Left kidney (tissue), 2 donors: ENCODE data around the gene HDAC5. TPM values are rescaled to one million over a fixed set of nuclear protein-coding genes. Genes with fewer than 3 reads are reported as not detected.

Experiments
- DNase-seq: peaks from one replicate; pipeline ENCODE4 v3.0.0-alpha.2; 2013
- polyA plus RNA-seq: library from polyadenylated mRNA; unstranded; fragments of 120-200 nt; gene quantifications from one replicate; pipeline ENCODE4 v1.2.1, GENCODE V29; 2013; ENCODE audit not compliant: insufficient read length

The HDAC5 gene
- polyA plus RNA-seq, 1 donor = 44.7 TPM

DNA sequence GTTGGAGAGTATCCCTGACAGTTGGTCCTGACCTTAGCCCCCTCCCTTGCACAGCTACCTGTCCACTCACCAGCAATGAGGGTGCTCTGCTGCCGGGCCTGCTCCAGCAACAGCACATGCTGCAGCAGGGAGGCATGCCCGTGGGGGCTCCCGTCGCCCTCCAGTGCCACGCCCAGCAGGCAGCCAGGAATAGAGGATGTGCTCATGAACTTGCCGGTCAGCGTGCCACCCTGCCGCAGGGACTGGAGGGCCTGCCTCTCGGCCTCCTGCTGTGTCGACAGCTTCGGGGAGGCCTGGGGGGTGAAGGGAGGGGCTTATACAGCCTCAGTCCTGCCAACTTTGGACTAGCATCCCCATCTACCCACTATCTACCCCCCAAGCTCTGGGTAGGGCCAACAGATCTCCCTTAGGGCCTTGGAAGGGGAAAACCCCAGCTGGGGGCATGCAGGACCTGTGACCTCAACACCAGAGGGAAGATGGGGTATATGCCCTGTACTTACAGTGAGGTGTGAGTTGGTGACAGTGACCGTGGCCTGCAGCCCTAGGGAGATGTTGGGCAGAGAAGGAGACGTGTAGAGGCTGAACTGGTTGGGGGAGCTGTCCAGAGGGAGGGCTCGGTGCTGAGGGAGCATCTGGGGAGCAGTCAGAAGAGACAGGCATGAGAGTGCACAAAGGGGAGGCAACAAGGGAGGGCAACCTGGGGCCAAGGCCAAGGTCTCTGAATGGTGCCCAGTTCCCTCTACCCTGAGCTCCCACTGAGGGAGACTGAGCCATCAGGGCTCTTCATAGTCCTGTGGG lies 32.0 kb downstream of the HDAC5 start:
- no peak for DNase-seq

DNA sequence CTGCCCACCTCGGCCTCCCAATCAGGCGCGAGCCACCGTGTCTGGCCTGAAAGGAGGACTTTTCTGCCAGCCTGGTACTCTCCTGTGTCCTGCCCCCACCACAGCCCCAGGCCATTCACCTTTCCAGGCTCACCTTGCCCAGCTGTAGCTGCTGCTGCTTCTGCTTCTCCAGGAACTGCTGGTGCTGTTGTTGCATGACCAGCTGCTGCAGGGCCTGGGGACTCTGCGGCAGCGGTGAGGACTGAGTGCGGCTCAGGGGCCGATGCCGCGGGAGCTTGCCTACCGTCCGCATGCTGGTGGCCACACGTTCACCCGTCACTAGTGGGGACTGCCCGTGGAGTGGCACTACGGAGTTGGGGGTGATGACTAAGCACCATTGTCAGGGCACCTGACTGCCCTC lies 35.2 kb downstream of the HDAC5 start:
- DNase-seq = no peak

DNA sequence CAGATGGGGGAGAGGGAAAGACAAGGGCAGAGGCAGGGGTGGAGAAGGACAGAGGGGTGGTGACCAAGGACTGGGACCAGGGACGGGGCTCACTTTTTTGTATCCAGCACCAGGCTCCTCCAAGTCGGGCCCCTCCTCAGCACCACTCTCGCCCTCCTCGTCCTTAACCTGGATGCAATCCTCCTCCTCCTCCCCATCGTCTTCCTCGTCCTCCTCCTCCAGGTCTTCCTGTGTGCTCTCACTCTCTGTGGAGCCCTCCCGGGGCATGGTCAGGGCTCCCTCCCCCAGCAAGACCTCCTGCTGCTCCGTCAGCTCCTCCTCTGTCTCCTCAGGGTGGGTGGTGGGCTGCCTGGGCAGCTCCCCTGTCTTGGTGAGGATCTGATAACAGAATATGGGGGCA lies 36.1 kb downstream of the HDAC5 start:
- DNase-seq = no peak

DNA sequence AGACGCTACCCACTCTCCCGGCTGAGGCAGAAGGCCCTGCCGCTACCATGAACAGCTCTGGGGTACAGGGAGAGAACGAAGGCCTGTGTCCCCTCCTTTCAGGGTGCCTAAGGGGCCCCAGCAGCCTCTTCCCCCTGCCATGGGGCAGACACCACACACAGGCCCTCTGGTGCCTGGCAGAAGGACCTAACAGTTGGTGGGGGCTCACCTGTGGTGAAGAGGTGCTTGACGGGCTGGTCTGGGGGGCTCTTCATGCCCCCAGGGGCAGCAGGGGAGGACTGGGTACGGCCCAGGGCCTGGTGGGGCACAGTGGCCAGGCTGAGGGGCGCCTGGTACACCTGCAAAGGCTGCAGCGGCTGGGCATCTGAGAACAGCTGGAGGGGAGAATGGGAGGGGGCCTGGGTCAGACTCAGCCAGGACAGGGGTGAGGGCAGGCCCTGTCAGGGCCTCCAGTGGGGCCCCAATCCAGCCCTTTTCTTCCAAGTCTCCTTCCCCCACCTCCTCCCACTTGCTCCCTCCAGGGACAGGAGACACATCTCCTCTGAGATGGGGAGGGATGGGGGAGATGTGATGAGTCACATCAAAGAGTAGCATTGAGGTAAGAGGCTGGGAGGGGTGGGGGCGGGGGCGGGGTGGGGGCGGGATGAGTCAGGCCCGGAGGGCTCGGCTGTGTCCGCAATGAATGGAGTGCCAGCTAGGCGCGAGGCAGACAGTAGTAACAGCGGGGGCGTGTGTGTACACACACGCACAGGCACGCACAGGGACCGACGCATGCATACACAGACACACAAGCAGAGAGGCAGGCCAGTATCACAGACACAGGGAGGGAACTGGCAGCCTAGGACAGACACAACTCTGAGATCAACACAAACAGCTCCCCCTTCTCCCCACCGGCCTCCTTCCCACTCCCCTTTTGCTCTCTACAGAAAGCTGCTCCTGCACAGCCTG lies 36.8 kb downstream of the HDAC5 start:
- DNase-seq = no peak

DNA sequence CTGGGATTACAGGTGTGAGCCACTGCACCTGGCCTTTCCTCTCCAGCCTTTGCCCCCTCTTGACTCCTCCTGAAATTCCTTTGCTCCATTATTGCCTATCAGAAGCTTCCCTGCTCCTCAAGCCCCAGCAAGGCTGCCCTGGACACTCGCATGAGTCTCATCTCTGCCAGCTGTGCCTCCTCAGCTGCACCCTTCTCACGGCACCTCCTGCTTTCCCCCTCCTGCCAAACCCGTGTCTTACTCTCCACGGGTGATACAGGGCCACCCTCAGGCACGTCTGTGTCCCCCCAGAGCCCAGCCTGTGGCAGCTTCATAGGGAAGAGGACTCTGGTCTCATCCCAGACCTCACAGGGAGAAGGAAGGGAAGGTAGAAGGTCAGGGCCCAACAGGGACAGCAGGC lies 37.5 kb downstream of the HDAC5 start:
- DNase-seq = no peak

DNA sequence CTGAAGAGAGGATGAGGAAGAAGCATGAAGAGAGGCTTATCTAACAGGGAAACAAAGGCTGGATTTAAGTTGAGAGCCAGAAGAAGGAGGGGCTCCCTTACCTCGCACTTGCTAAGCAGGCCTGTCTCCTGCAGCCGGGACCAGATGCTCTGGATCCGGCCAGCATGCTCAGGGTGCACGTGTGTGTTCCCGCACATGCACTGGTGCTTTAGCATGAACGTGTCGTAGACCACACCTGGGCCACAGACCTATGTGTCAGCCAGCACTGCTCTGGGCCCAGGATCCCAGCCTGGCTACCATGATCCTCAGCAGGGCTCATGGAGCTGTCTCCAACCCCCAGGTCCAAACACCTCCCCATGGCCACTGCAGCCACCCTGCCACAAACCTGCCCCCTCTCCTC lies 38.5 kb downstream of the HDAC5 start:
- DNase-seq = no peak

DNA sequence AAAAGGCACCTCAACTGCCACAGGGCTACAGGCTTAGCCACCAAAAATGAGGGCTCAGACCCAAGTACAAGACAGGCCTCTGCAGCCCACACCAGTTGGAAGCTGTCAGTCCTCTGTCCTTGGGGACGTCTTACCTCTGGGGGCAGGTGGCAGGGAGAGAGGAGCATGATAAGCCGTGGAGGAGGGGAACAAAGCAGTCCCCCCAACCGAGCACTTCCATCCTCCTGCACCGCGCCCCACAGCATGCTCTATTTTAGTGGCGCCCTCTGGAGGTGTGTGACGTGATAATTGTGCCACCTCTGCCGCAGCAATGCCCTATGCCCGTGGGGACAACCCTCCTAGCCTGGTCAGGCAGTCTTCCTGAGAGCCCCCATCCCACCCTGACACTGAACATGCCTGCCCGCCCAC lies 39.3 kb downstream of the HDAC5 start:
- DNase-seq = no peak

DNA sequence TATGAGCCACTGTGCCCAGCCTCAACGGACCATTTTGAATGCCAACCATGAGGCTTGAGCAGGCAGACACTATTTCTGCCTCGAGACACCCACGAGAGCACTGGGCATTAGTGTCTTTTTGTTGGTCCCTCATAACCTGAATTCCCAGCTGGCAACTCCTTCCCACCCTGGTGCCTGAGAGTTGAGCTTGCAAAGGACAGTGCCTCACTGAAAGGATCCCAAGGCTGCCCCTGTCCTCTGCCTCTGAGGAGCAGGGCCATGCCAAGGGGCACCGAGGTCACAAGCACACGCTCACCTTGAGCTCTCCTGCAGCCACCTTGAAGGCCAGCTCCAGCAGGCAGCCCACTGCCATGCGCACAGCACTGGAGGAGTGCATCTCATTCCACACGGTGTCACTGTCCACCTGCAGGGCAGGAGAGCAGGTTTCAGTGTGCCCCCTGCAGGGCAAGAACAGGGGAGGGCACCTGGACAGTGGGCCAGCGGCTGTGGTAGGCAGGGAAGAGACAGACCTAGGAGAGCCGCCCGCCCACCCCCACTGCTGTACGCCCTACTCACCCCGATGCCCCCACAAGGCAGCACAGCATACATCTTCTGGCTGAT lies 40.1 kb downstream of the HDAC5 start:
- no peak for DNase-seq

DNA sequence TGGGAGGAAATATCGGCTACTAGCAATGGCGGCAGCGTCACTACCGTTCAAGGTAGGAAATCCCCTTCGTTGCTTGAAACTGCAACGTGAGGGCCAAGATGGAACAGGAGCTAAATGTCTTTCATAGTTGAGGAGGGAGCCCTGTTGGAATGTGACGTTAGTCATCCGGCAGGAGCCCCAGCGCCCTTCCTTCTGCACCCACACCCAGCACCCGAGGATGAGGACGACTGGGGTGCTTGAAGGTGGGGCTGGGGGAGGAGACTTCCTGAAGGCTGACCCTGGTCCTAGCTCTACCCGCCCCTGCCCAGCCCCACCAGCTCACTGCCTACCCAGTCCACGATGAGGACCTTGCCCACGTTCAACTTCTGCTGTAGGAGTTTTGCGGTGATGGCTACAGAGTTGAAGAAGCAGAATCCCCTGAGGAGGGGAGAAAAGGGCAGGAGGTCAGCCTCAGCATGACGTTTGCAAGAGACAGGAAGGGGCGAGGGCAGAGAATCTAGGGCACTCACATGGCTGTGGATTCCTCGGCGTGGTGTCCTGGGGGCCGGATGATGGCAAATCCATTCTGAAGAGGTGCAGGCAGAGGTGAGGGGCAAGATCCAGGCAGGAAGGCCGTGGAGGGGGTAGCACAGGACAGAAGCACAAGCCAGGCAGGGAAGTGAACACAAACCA lies 41.0 kb downstream of the HDAC5 start:
- no peak for DNase-seq

DNA sequence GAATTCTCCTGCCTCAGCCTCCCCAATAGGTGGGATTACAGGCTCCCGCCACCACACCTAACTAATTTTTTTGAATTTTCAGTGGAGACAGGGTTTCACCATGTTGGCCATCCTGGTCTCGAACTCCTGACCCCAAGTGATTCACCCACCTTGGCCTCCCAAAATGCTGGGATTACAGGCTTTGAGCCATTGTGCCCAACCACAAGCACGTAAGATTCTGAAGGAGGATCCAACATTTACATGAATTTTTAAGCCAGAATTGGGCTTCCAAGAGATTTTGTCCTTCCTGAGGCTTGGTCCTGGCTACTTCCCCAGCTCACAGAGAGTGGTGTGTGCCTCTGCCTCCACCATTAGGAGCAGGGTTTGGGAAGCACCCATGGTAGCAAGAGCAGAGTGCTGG lies 41.8 kb downstream of the HDAC5 start:
- no peak for DNase-seq

DNA sequence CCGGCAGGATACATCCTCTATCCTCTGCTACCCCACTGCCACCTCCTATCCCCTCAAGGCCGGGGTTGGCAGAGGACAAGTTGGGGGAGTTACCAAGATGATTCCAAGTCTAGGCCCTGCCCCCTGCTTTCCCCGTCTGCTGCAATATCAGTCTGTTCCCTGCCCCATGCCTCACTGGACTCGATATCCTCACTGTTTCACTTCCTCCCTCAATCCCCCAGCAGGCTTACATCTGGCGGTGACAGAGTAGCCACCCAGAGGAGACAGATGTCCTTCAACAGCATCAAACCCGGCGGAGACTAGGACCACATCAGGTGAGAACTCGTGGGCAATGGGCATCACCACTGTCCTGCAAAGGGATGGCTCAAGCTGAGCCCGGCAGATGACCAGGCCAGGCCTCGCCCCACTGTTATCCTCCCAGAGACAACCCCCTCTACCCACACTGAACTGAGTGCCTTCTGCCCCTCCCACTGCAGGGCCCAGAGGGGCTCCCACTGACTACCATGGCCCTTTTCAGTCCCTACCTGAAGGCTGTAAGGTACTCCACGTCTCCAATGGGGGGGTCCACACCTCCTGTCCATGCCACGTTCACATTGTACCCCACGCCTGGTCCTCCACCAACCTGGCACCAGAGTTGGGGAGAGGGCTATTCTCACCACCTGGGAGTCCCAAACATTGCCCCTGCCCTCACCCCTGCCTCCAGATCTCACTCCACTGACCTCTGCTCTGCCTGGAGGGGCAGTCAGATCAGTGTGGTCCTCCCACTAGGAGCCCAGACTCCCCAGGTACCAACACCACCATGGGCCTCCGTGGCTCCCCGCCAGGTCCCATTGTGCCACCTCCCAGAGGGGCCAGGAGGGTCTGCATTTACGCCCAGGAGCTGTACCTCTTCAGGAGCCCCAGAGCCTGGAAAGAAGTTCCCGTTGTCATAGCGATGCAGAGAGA lies 43.3 kb downstream of the HDAC5 start:
- DNase-seq = no peak

DNA sequence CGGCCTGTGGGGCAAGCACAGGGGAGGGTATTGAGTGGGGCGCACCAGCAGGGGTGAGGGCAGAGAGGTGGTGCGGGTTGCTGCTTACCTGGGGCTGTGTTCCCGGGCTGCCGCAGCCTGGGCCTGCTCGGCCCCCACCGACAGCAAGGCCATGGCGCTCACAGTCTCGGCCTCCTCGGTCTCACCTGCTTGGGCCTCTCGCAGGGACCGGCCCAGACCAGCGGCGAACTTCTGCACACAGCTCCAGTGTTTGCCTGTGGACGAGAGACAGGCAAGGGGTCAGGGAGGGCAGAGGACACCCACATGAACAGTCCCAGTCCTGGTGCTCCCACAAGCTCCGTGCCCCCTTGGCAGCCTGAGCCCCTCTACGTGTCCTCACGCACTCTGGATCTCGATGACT lies 45.0 kb downstream of the HDAC5 start:
- no peak for DNase-seq

DNA sequence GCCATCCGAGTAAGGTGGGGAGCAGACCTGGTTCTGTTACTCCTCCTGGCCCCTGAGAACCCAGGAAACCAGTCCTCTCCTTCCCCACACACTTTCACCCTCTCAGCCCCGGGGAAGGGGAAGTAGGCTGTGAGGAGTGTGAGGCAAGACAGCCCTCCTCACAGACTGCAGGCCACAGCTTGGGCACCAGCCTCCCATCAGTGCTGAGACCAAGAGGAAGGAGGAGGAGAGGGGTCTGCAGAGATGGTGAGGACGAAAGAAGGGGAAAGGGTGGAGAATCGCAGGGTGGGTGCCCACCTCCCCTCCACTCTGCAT lies 45.9 kb downstream of the HDAC5 start:
- no peak for DNase-seq

DNA sequence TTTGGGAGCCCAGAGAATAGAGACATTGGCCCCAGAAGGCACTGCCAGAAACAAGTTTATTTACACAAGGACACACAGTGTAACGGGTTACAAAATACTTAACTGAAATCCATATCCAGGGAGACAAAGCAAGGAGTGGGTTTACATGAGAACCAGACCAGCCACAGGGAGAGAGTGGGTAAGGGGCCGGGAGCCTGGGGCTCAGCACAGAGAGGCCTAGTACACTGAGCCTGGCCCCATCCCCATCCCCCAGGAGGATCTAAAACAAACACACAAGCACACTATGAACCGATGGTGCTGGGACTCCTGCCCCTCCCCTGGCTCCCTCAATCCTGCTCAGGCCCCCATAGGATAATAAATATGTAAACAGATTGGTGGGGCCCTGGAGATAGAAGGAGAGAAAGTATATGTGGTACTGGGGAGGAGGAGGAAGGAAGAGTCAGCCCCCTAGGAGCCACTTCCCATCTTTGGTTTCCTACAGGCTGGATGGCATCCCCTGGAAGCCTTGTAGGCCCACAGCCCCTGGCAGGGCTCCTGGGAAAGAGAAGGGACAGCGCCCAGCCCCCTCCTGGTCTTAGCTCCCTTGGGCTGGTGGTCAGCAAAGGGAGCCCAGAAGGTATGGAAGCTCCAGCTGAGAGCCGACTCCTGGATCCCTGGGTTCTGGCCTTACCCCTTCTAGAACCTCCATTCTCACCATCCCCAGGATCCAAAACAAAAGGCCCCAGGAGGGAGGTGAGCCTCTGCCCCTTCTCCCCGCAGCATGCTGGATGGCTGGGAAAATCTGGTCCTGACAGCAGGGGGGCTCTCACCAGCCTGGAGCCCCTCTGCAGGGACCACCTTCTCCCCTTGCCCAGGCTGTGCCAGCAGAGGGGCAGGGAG lies 46.5 kb downstream of the HDAC5 start:
- no peak for DNase-seq

DNA sequence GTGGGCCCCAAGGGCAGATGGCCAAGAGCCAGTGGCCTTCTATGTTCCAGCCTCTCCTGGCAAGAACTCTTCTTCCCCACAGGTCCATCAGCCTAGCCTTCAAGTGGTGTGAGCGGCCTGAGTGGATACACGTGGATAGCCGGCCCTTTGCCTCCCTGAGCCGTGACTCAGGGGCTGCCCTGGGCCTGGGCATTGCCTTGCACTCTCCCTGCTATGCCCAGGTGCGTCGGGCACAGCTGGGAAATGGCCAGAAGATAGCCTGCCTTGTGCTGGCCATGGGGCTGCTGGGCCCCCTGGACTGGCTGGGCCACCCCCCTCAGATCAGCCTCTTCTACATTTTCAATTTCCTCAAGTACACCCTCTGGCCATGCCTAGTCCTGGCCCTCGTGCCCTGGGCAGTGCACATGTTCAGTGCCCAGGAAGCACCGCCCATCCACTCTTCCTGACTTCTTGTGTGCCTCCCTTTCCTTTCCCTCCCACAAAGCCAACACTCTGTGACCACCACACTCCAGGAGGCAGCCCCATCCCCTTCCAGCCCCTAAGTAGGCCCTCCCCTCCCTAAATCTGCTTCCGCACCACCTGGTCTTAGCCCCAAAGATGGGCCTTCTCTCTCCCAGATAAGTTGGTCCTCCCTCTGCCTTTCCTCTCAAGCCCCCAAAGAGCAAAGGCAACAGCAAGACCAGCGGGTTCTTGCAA lies 47.7 kb downstream of the HDAC5 start:
- no peak for DNase-seq

DNA sequence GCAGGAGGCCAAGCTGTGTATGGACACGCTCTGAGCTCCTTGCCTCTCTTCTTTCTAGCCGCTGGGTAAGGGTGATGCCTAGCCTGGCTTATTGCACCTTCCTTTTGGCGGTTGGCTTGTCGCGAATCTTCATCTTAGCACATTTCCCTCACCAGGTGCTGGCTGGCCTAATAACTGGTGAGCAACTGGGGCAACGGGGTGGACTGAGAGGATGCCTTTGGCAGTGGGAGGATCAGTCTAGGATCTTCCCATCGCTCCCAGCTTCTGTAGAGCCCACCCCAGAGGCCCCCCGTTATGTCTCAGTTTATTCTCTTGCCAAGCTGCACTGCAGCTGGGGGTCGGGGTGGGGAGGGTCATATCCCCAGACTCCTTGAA lies 48.5 kb downstream of the HDAC5 start:
- DNase-seq = no peak

DNA sequence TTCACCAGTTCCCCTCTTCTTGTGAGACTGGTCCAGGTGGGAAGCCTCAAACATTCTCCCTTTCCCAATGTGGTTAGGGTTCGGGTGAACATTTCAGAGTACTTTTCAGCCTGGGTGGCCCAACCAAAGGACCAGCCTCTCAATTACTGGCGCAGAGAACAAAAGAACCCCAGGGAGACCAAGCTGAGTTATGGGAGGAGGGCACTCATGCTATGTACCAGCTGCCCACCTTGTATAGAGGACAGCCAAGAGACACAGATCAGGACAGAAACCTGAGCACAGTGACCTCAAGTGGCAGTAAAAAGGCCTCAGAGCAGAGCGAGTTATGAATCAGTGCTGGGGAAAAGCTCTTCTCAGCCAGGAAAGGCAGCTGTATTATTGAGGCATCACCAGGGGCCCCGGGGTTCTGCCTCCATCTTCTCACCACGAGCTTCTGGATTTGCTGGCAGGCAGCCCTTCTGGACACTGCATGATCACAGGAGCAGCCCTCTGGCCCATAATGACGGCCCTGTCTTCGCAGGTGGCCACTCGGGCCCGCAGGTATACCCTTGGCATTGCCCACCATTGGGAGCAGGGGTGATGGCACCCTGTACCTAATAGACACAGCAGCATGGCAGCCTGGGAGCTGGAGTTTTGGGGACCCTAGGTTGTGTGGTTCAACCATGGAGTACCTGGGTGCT lies 49.1 kb downstream of the HDAC5 start:
- DNase-seq = no peak

DNA sequence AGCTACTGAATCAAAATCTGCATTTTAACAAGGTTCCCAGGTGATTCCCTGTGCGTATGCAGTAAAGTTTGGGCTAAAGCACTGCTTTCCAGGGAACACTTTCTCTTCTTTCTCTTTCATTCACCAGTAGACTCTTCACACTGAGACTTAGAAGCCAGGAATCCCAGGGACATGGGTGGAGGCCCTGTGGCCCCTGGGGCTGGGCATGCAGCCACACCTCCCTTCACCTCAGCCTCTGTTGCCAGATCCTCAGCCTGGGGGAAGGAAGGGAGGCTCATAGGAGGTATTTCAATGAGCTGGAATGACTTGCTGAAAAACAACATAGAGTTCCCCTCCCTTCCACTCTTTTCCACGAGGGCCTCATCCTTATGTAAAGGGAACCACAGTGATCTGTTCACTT lies 51.7 kb downstream of the HDAC5 start:
- no peak for DNase-seq

DNA sequence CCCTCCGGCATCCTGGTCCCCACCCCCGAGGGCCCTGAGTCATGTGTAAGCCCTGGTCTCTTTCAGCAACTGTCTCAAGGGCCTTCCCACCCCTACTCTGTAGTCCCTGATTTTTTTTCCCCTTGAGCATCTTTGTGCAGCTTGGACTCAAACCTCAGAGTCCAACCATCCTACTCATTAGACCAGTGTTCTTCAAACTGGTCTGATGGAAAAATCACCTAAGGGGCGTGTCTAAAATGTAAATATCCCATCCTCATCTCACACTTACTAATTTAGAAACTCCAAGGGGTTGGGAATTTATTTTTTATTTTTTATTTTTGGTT lies 52.3 kb downstream of the HDAC5 start:
- DNase-seq = no peak
